SW 1271 (cell line): ENCODE data around the gene GALNT11.

Experiments
- DNase-seq, 2 experiments: peaks; one replicate each; lab custom pipeline; 2025; lab: John Stamatoyannopoulos, UW

Gene GALNT11

GRCh38 chr7:152120210-152120609 is 94.7 kb downstream of the GALNT11 start:
- no peak for DNase-seq

- DNase-seq, result no peak
These were observed 95.3 kb downstream of the GALNT11 start for GRCh38 chr7:152120776-152121175.

GRCh38 chr7:152121432-152121831 is 96.0 kb downstream of the GALNT11 start:
- DNase-seq, result no peak

- DNase-seq, result no peak
These were observed 97.1 kb downstream of the GALNT11 start for GRCh38 chr7:152122540-152122939.

GRCh38 chr7:152126741-152127140 is 101.3 kb downstream of the GALNT11 start:
- DNase-seq, result no peak

- no peak for DNase-seq
These were observed 101.8 kb downstream of the GALNT11 start for GRCh38 chr7:152127229-152127628.

- DNase-seq, result no peak
These were observed 102.8 kb downstream of the GALNT11 start for GRCh38 chr7:152128252-152128651.

GRCh38 chr7:152128741-152129461 is 103.4 kb downstream of the GALNT11 start:
- no peak for DNase-seq

GRCh38 chr7:152129682-152130081 is 104.2 kb downstream of the GALNT11 start:
- no peak for DNase-seq

- no peak for DNase-seq
These were observed 105.5 kb downstream of the GALNT11 start for GRCh38 chr7:152130658-152131590.

GRCh38 chr7:152131981-152132494 is 106.6 kb downstream of the GALNT11 start:
- no peak for DNase-seq

GRCh38 chr7:152132812-152133211 is 107.3 kb downstream of the GALNT11 start:
- DNase-seq, result no peak

- no peak for DNase-seq
These were observed 108.3 kb downstream of the GALNT11 start for GRCh38 chr7:152133804-152134203.

GRCh38 chr7:152136686-152137085 is 111.2 kb downstream of the GALNT11 start:
- no peak for DNase-seq

- DNase-seq, result no peak
These were observed 112.1 kb downstream of the GALNT11 start for GRCh38 chr7:152137476-152138025.

- DNase-seq, result no peak
These were observed 114.6 kb downstream of the GALNT11 start for GRCh38 chr7:152140067-152140466.

GRCh38 chr7:152140560-152140959 is 115.1 kb downstream of the GALNT11 start:
- DNase-seq, result no peak

- no peak for DNase-seq
These were observed 117.6 kb downstream of the GALNT11 start for GRCh38 chr7:152142976-152143595.

GRCh38 chr7:152144557-152145245 is 119.2 kb downstream of the GALNT11 start:
- DNase-seq, result no peak

- peak in 1 of 2 experiments; percentile 40 for DNase-seq
These were observed 120.5 kb downstream of the GALNT11 start for GRCh38 chr7:152145853-152146466.

GRCh38 chr7:152148706-152149105 is 123.2 kb downstream of the GALNT11 start:
- no peak for DNase-seq
